Ishikawa (cell line): ENCODE results near the gene CCDC38.

Source experiments
- CEBPB ChIP-seq: IDR thresholded peaks from 2 replicates; pipeline ENCODE4 v1.6.1; 2012
- CREB1 ChIP-seq: IDR thresholded peaks from 2 replicates; pipeline ENCODE4 v1.6.1; 2012; ENCODE audit warnings: low read depth
- EGR1 ChIP-seq: IDR thresholded peaks from 2 replicates; pipeline ENCODE4 v1.6.1; 2012
- EP300 ChIP-seq: IDR thresholded peaks from 2 replicates; pipeline ENCODE4 v1.6.1; 2012; ENCODE audit warnings: borderline replicate concordance
- FOXM1 ChIP-seq: IDR thresholded peaks from 2 replicates; pipeline ENCODE4 v1.6.1; 2012; ENCODE audit warnings: low read depth, borderline replicate concordance
- MAX ChIP-seq: IDR thresholded peaks from 2 replicates; pipeline ENCODE4 v1.6.1; 2012
- NFIC ChIP-seq: IDR thresholded peaks from 2 replicates; pipeline ENCODE4 v1.6.1; 2012
- RAD21 ChIP-seq: IDR thresholded peaks from 2 replicates; pipeline ENCODE4 v1.6.1; 2012; ENCODE audit warnings: low read depth
- REST ChIP-seq: IDR thresholded peaks from 2 replicates; pipeline ENCODE4 v1.6.1; 2012; ENCODE audit warnings: low read depth, mild to moderate bottlenecking
- TAF1 ChIP-seq: IDR thresholded peaks from 2 replicates; pipeline ENCODE4 v1.6.1; 2012; ENCODE audit warnings: low read depth, mild to moderate bottlenecking
- TCF12 ChIP-seq: IDR thresholded peaks from 2 replicates; pipeline ENCODE4 v1.6.1; 2012; ENCODE audit warnings: low read depth
- TEAD4 ChIP-seq: IDR thresholded peaks from 2 replicates; pipeline ENCODE4 v1.6.1; 2012
- USF1 ChIP-seq: IDR thresholded peaks from 2 replicates; pipeline ENCODE4 v1.6.1; 2012
- YY1 ChIP-seq: IDR thresholded peaks from 2 replicates; pipeline ENCODE4 v1.6.1; 2012; ENCODE audit warnings: low read depth
- ZBTB7A ChIP-seq: IDR thresholded peaks from 2 replicates; pipeline ENCODE4 v1.6.1; 2012; ENCODE audit warnings: low read depth

The CCDC38 gene

GRCh38 chr12:95959107-95959506 is 16.7 kb upstream of the CCDC38 start:
- TF ChIP-seq RAD21 = peak; percentile 39; the same call in 1 of the 2 replicates
- TF ChIP-seq YY1 = no peak

DNA sequence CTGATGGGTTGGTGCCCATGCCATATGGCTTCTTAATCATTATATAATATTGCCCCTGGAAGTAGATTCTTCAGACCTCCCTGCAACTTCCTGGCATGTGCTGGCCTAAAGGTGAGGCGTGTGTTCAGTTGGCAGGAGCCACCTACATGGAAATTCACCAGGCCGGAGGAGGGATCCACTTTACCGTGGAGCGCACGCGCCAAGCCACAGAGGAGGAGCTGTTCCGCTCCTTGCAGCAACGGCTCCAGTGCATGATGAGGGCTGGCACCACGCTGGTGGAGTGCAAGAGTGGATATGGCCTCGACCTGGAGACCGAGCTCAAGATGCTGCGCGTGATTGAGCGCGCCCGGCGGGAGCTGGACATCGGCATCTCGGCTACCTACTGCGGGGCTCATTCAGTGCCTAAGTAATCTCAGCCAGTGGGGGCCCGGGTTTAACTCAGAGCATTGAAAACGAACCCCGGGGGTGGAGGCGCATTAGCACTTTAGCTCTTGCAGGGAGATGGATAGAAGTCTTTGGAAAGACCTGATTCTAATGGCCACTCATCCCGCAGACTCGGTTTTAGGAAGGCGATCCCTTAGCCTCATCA is 14.2 kb upstream of the CCDC38 start:
- TF ChIP-seq CEBPB (no peak), FOXM1 (no peak), RAD21 (no peak), NFIC (no peak), YY1 (no peak), EP300 (no peak), EGR1 (no peak), REST (no peak), USF1 (no peak), CREB1 (no peak)

GRCh38 chr12:95955549-95956159 is 13.2 kb upstream of the CCDC38 start:
- TF ChIP-seq RAD21 (no peak), USF1 (no peak), CREB1 (no peak), YY1 (no peak), MAX (no peak), EGR1 (no peak), REST (no peak), ZBTB7A (no peak), FOXM1 (no peak), TEAD4 (no peak), TCF12 (no peak), NFIC (no peak), TAF1 (no peak), EP300 (no peak), CEBPB (no peak)

DNA sequence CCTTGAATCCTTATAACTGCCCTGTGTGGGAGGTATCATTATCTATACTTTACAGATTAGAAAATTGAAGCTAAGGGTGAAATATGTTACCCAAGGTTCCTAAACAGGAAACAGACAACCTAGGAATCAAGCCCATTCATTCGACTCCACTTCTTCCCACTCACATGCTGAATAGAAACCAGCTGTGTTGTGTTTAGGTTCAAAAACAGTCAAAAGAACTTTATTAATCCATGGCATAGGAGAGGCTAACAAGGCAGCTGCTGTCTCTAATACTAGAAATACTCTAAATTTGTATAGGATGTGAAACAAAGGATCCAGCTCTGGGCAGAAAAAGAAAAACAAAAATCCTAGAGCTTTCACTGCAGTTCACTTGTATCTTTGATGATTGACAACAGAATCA is 10.6 kb upstream of the CCDC38 start:
- TF ChIP-seq NFIC (no peak), YY1 (no peak), RAD21 (no peak), EGR1 (no peak), TCF12 (no peak), TAF1 (no peak)

GRCh38 chr12:95951515-95951914 is 9.1 kb upstream of the CCDC38 start:
- TF ChIP-seq CEBPB (no peak), TAF1 (no peak), RAD21 (no peak), FOXM1 (no peak), ZBTB7A (no peak), TEAD4 (no peak)

DNA sequence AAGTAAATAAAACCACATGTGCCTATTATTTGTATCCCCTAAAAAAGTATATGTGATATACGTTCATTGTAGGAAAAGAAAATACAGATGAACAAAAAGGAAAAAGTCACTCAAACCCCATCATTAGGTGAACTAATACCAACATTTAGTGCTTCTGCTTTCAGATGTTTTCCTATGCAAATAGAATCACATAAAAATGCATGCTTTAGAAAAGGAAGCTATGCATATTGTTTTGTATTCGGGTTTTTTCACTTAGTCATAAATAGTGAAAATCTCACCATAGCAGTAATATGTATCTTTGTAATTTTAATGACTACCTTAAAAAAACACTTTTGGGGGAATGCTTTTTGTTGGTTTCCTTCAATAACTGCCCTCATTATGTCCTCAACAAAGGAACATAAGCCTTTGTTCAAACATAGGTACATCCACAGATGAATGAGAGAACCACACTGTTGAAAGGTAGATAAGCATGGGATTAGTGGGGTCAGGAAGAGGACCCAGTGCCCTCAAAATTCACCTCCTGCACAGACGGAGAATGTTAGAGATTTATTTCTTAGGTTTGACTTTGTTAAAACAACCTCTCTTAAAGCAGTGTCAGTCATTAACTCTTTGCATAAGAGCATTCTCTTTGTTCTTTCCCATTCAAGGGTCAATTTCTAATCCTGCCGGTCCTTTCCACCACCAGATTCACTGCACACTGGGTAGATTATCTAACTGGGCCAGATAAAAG is 7.2 kb upstream of the CCDC38 start:
- TF ChIP-seq YY1 (no peak), REST (no peak), MAX (no peak), FOXM1 (no peak)
